ENCODE measurements around the gene MAP3K14.

DNA sequence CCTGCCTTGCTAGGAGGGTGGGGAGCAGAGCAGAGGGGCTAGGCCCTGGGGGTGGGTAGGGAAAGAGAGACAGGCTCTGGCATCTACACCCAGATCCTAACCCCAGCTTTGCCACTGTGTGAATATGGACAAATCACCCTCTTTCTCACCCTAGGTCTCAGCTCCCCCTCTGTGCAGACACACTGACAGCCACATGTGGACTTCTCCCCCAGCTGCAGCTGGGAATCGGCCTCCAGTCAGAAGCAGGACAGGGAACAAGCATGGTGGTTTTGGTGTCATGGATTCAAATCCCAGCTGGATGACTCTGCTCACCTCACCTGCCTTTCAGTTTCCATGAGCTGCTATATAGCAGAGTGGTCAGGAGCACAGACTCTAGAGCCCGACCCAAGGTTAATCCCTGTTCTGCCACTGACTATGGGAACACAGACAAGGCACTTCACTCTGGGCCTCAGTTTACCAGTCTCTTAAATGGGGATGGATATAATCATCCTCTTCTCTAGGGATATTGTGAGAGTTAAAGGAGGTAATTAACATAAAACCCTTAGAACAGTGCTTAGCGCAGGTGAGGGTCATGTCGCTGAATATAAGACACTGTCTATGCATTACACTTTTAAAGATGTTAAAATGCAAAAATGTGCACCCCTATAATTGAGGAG is 26.2 kb upstream of the MAP3K14 start:
- TF ChIP-seq, protein P1, sequence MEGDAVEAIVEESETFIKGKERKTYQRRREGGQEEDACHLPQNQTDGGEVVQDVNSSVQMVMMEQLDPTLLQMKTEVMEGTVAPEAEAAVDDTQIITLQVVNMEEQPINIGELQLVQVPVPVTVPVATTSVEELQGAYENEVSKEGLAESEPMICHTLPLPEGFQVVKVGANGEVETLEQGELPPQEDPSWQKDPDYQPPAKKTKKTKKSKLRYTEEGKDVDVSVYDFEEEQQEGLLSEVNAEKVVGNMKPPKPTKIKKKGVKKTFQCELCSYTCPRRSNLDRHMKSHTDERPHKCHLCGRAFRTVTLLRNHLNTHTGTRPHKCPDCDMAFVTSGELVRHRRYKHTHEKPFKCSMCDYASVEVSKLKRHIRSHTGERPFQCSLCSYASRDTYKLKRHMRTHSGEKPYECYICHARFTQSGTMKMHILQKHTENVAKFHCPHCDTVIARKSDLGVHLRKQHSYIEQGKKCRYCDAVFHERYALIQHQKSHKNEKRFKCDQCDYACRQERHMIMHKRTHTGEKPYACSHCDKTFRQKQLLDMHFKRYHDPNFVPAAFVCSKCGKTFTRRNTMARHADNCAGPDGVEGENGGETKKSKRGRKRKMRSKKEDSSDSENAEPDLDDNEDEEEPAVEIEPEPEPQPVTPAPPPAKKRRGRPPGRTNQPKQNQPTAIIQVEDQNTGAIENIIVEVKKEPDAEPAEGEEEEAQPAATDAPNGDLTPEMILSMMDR (IDR thresholded peaks at IDR 0.05): no peak
- TF ChIP-seq POLR2AphosphoS5 (IDR thresholded peaks at IDR 0.05; ENCODE audit: low read depth, low read length) (no peak), YY1 (IDR thresholded peaks at IDR 0.05; ENCODE audit: low read depth) (no peak), SIN3A (IDR thresholded peaks at IDR 0.05; ENCODE audit: borderline replicate concordance, low read depth, low read length) (no peak), FOXM1 (IDR thresholded peaks at IDR 0.05; ENCODE audit: low read depth) (no peak), MXI1 (IDR thresholded peaks at IDR 0.05; ENCODE audit: low read depth, low read length) (no peak), FOXJ3 (CRISPR knock-in tag; IDR thresholded peaks at IDR 0.05) (no peak), SMC3 (IDR thresholded peaks at IDR 0.05; ENCODE audit: low read depth, low read length) (no peak), RXRA (IDR thresholded peaks at IDR 0.05; ENCODE audit: borderline replicate concordance, low read depth) (no peak)
- TF ChIP-seq, protein P2, sequence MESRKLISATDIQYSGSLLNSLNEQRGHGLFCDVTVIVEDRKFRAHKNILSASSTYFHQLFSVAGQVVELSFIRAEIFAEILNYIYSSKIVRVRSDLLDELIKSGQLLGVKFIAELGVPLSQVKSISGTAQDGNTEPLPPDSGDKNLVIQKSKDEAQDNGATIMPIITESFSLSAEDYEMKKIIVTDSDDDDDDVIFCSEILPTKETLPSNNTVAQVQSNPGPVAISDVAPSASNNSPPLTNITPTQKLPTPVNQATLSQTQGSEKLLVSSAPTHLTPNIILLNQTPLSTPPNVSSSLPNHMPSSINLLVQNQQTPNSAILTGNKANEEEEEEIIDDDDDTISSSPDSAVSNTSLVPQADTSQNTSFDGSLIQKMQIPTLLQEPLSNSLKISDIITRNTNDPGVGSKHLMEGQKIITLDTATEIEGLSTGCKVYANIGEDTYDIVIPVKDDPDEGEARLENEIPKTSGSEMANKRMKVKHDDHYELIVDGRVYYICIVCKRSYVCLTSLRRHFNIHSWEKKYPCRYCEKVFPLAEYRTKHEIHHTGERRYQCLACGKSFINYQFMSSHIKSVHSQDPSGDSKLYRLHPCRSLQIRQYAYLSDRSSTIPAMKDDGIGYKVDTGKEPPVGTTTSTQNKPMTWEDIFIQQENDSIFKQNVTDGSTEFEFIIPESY (IDR thresholded peaks at IDR 0.05; ENCODE audit: borderline replicate concordance, low read depth): no peak
- TF ChIP-seq, protein P3, sequence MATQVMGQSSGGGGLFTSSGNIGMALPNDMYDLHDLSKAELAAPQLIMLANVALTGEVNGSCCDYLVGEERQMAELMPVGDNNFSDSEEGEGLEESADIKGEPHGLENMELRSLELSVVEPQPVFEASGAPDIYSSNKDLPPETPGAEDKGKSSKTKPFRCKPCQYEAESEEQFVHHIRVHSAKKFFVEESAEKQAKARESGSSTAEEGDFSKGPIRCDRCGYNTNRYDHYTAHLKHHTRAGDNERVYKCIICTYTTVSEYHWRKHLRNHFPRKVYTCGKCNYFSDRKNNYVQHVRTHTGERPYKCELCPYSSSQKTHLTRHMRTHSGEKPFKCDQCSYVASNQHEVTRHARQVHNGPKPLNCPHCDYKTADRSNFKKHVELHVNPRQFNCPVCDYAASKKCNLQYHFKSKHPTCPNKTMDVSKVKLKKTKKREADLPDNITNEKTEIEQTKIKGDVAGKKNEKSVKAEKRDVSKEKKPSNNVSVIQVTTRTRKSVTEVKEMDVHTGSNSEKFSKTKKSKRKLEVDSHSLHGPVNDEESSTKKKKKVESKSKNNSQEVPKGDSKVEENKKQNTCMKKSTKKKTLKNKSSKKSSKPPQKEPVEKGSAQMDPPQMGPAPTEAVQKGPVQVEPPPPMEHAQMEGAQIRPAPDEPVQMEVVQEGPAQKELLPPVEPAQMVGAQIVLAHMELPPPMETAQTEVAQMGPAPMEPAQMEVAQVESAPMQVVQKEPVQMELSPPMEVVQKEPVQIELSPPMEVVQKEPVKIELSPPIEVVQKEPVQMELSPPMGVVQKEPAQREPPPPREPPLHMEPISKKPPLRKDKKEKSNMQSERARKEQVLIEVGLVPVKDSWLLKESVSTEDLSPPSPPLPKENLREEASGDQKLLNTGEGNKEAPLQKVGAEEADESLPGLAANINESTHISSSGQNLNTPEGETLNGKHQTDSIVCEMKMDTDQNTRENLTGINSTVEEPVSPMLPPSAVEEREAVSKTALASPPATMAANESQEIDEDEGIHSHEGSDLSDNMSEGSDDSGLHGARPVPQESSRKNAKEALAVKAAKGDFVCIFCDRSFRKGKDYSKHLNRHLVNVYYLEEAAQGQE (IDR thresholded peaks at IDR 0.05; ENCODE audit: low read depth, low read length): no peak
- TF ChIP-seq, protein P4, sequence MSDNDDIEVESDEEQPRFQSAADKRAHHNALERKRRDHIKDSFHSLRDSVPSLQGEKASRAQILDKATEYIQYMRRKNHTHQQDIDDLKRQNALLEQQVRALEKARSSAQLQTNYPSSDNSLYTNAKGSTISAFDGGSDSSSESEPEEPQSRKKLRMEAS (IDR thresholded peaks at IDR 0.05; ENCODE audit: low read depth): no peak

Measured in SK-N-SH (cell line).